OCI-LY3 (cell line): Measurements from ENCODE around the gene GORASP2.

Experiments used
- EZH2phosphoT487 ChIP-seq: fragments of 200-600 bp; shearing (Covaris generic); IDR thresholded peaks from 2 replicates; pipeline ENCODE4 v1.6.1; 2018; ENCODE audit warnings: antibody characterized with exemption, mixed run types, low read depth
- TF ChIP-seq, protein P1 (sequence below): fragments of 200-600, 300-600 bp; sonication (generic); IDR thresholded peaks from 2 replicates; pipeline ENCODE4 v1.5.1; 2014; ENCODE audit warnings: antibody characterized with exemption, low read length, low read depth

DNA sequence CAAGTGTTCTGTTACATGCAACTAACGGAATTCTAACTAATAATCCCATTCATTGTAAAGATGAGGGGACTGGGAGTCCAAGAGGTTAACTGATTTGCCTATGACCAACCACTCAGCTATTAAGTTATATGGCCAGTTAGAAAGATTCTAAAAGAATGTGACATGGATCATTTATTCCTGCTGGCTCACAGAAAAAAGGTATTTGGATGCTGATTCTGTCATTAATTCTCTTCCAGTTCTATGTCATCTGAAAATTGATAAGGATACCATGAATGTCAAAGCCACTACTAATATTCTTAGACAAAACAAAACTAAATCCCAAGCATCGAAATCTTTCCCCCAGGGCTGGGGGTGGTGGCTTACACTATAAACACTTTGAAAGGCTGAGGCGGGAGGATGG, 41.2 kb upstream of the GORASP2 start:
- TF ChIP-seq, protein P1, sequence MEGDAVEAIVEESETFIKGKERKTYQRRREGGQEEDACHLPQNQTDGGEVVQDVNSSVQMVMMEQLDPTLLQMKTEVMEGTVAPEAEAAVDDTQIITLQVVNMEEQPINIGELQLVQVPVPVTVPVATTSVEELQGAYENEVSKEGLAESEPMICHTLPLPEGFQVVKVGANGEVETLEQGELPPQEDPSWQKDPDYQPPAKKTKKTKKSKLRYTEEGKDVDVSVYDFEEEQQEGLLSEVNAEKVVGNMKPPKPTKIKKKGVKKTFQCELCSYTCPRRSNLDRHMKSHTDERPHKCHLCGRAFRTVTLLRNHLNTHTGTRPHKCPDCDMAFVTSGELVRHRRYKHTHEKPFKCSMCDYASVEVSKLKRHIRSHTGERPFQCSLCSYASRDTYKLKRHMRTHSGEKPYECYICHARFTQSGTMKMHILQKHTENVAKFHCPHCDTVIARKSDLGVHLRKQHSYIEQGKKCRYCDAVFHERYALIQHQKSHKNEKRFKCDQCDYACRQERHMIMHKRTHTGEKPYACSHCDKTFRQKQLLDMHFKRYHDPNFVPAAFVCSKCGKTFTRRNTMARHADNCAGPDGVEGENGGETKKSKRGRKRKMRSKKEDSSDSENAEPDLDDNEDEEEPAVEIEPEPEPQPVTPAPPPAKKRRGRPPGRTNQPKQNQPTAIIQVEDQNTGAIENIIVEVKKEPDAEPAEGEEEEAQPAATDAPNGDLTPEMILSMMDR: no peak
- no peak for TF ChIP-seq EZH2phosphoT487
